Measurements from ENCODE around the gene PPARD.

- TF ChIP-seq CTCF (IDR thresholded peaks at IDR 0.05) (no peak), POLR2A (IDR thresholded peaks at IDR 0.05) (no peak)
Observed at GRCh38 chr6:35293681-35294080, 48.7 kb upstream of the PPARD start.
